Posterior vena cava (tissue), 2 donors: Measurements from ENCODE around the gene RNF135. TPM values are rescaled to one million over a fixed set of nuclear protein-coding genes. Genes with fewer than 3 reads are reported as not detected.
"Not testable (repeated sequence)": the region's sequence is repeated elsewhere in the genome, so short reads cannot be mapped to it uniquely, and the experiment has no call there.

Experiments
- DNase-seq: peaks from one replicate; pipeline ENCODE4 v3.0.0-alpha.2; 2020; ENCODE audit warnings: low spot score
- intact Hi-C, 2 donors: fragments of 100-400 bp; cut with DNase I; formaldehyde crosslinking; loops; one replicate each; pipeline versions ENCODE4 v1.14.1 to v1.14.2; 2022 to 2023
- long read RNA-seq, 2 donors: library from polyadenylated mRNA; unstranded; transcript quantifications; one replicate each; pipeline ENCODE4 v2.0.0, GENCODE V29; 2020 to 2021
- total RNA-seq, 2 donors: library from RNA; stranded (reverse); fragmentation: NEBNext Ultra II Directional; extraction: Animal tissue kit (Norgen Biotek cat#: 25700); gene quantifications; one replicate each; pipeline ENCODE4 v1.2.1, GENCODE V29; 2021
- donor health status: DM: yes; HTN: yes; CAD: no.
- donor health status: DM: yes; HTN: yes; CAD: no.

RNF135 gene, protein sequence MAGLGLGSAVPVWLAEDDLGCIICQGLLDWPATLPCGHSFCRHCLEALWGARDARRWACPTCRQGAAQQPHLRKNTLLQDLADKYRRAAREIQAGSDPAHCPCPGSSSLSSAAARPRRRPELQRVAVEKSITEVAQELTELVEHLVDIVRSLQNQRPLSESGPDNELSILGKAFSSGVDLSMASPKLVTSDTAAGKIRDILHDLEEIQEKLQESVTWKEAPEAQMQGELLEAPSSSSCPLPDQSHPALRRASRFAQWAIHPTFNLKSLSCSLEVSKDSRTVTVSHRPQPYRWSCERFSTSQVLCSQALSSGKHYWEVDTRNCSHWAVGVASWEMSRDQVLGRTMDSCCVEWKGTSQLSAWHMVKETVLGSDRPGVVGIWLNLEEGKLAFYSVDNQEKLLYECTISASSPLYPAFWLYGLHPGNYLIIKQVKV
- total RNA-seq = 10 to 100 TPM; 16.7 to 23.6 TPM
- long read RNA-seq, donor 1, transcript RNF135-202 (5 exons, 2,892 nt) = major isoform, 10 of 16 reads
- long read RNA-seq, donor 1, partial matches to known transcripts = 2 of 16 reads
- long read RNA-seq, donor 1, other reads (novel, unspliced or antisense) = 1 of 16 reads
- long read RNA-seq, donor 2, transcript RNF135-205 (6 exons, 2,098 nt) = minor isoform, 10 of 93 reads
- long read RNA-seq, donor 2, transcript RNF135-202 (5 exons, 2,892 nt) = major isoform, 44 of 93 reads
- long read RNA-seq, donor 2, transcript RNF135-201 (4 exons, 1,905 nt) = minor isoform, 24 of 93 reads
- long read RNA-seq, donor 2, partial matches to known transcripts = 1 of 93 reads
- long read RNA-seq, donor 2, other reads (novel, unspliced or antisense) = 14 of 93 reads

DNA sequence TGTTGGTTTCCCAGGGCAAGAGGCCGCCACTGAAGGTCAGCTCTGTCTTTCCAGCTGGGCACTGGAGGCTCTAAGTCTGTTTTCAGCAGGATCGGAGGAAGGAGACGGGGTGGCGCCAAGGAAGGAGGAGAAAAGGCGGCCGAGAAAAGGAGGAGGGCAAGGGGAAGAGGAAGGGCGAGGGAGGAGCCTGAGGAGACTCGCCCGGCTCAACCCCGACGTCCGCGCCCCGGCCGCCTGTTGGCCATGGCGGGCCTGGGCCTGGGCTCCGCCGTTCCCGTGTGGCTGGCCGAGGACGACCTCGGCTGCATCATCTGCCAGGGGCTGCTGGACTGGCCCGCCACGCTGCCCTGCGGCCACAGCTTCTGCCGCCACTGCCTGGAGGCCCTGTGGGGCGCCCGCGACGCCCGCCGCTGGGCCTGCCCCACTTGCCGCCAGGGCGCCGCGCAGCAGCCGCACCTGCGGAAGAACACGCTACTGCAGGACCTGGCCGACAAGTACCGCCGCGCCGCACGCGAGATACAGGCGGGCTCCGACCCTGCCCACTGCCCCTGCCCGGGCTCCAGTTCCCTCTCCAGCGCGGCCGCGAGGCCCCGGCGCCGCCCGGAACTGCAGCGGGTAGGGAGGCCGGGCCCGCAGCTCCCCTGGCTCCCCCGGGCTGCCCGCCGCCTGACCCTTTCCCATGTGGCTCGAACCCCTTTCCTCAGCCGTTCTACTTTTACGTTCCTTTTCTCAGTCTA lies at the start of gene RNF135:
Gene RNF135 (plus strand): TSS at position 209 of the 737 bp plus-strand sequence. CDS start 35 bp downstream, at position 244.
- peak; percentile 94 for DNase-seq
- intact Hi-C loops = no loop called here

DNA sequence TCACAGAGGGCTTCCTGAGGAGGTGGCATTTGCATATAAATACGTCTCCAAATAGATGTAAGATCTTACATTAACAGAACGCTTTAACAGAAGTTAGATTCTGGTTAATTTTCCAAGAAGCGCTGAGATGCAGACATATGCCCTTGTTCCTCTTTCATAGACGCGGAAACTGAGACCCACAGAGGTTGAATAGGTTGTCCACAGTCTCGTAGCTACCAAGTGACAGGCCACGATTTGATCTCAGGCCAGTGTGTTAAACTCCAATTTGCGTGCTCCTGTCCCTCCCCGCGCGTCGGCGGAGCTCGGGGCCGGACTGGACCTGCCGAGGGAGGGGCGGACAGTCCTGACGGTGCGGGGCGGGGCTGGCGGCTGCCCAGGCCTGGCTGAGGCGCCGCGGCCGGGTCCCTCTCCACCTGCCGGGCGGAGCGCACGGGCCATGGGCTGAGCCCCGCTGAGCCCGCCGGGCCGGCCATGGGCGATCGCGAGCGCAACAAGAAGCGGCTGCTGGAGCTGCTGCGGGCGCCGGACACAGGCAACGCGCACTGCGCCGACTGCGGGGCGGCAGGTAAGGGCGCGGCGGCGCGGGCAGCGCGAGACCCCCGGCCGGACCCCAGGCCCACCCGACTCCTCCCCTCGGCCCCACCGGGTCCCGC lies 49.2 kb upstream of the RNF135 start, which contains the start of gene ADAP2:
Gene ADAP2 (plus strand): TSS at position 402 of the 653 bp plus-strand sequence. CDS start 70 bp downstream, at position 472.
- intact Hi-C loops = no loop called here
- DNase-seq = peak; percentile 88

DNA sequence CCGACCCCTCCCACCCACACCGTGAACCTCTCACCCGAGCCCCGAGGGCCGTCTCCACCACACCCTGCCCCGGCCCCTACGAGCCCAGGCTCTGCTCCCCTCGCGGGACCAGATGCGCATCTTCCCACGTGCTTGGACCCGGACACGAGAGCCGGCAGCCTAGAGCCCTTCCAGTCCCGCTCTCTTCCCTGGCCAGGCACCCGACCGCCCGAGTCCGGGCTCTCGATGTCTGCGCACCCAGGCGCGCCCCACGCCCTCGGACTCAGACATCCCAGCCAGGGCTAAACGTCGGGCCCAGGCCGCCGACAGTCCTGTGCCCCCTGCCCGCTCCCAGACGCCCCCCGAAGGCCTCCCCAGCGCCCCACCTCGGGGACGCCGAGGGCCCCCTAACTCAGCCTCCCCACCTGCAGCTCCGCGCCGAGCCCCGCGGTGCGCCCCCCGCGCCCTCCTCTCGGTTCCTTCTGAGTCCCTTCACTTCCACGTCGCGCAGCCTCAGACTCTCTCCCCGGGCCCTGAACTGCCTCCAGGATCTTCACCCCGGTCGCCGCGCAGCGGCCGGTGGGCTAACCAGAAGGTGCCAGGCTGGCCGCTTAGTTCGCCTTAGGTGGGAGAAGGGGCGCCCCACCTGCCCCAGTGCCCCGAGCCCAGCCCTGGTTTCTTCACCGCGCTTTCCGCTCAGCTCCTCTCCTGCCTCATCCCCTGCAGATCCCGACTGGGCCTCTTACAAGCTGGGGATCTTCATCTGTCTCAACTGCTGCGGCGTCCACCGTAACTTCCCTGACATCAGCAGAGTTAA lies 48.4 kb upstream of the RNF135 start:
- peak; percentile 83 for DNase-seq
- intact Hi-C loops = no loop called here

DNA sequence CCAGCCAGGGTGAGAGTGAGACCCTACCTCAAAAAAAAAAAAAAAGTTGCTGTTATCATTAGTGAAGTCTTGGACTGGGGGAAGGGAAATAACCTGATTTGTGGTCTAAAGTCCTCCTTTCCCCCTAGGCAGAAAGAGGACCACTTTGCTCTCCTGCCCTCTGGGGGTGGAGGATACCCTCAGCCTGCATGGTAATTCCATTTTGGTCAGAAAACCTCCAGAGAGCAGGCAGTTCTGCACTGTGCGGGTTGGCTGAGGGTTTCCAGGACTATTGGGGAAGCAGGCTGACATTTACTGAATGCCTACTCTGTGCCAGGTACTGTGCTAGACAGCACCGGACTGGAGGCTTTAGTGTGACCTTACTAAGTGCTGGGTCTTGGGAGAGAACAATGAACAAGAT lies 46.5 kb upstream of the RNF135 start:
- no peak for DNase-seq
- intact Hi-C loops = no loop called here

DNA sequence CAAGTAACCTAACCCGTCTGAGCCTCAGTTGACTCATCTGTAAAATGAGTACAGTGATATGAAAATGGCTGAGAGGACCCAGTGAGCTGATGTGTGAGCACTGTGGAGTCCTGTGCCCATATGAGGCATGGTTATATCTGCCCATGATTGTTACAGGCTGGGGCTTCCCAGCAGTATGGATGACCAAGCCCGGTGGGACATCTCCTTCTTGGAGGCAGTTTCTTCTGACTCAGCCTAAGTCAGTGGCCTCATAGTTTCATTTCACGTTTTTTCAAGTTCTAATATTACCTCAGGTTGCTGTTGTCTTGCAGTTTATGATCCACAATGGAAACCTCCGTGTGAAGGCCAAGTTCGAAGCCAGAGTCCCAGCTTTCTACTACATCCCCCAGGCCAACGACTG lies 44.3 kb upstream of the RNF135 start:
- no peak for DNase-seq
- intact Hi-C loops = no loop called here

DNA sequence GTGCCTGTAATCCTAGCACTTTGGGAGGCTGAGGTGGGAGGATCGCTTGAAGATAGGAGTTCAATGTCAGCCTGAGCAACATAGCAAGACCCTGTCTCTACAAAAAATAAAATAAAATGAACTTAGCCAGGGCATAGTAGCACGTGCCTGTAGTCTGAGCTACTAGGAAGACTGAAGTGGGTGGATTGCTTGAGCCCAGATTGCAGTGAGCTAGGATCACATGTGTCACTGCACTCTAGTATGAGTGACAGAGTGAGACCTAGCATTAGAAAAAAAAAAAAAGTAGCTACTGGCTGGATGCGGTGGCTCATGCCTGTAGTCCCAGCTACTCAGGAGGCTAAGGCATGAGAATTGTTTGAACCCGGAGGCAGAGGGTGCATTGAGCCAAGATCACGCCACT lies 43.1 kb upstream of the RNF135 start:
- no peak for DNase-seq
- intact Hi-C loops = no loop called here

DNA sequence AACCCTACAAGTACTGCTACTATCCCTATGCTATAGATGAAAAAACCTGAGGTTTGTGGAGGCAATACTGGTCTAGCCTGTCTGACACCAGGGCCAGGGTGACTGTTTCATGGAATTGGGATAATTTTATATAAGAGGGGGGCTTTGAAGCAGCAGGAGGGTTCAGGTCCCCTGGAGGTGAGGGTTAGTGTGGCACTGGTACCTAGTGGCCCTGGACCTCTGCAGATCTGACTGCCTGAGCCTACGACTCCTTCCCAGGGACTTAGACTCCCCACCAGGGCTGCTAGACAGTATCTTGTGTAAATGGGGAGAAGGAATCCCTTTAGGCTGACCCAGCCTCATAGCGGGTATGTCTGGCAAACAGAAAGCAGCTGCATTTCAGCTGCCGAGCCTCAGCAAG lies 42.3 kb upstream of the RNF135 start:
- no peak for DNase-seq
- intact Hi-C loops = no loop called here

DNA sequence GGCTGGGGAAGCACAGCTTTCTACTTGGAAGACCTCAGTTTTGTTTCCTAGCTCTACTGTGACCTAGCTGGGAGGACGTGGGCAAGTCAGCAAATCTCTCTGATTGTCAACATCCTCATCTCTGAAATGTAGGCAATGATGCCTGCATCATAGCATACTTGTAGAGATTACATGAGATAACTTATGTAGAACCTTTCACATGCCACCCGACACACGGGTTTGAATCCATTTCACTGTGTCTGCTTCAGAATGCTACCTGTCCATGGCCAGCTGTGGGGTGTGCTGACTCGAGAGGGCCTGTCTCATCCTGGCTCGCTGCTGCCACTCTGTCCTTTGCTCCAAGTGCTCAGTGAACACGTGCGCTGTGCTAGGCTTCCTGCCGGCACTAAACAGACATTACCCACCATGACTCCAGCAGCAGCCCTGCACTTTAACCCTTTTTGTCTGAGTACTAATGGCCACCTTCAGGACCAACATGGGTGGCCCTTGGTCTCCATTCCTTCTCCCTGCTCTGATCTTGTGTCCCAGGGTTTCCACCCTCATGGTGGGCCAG lies 41.7 kb upstream of the RNF135 start:
- no peak for DNase-seq
- intact Hi-C loops = no loop called here

DNA sequence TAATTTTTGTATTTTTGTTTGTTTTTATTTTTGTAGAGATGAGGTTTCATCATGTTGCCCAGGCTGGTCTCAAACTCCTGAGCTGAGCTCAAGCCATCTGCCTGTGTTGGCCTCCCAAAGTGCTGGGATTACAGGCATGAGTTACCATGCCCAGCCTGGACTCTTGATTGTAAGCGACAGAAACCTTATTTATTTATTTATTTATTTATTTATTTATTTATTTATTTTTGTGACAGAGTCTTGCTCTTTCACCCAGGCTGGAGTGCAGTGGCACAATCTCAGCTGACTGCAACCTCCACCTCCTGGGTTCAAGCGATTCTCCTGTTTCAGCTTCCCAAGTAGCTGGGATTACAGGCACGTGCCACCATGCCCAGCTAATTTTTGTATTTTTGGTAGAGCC lies 41.0 kb upstream of the RNF135 start:
- intact Hi-C loops, DNase-seq: not testable (repeated sequence)

DNA sequence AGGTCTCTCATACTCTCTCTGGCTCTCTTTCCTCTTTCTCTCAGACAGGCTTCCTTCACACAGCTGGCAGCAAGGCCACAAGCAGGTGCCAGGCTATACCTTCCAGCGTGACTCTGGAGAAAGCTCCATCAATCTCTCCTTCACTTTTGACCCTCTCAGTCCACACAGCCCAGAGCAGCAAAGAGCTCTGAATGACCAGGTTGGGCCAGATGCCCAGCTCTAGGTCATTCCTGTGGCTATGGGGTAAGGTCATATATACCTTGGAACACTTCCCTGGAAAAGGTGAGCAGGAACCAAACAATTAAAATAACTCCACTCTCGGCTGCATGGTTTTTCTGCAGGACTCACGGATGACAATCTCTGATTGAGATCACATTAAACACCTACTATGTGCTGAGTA lies 40.3 kb upstream of the RNF135 start:
- DNase-seq = peak; percentile 49
- intact Hi-C loops = no loop called here

DNA sequence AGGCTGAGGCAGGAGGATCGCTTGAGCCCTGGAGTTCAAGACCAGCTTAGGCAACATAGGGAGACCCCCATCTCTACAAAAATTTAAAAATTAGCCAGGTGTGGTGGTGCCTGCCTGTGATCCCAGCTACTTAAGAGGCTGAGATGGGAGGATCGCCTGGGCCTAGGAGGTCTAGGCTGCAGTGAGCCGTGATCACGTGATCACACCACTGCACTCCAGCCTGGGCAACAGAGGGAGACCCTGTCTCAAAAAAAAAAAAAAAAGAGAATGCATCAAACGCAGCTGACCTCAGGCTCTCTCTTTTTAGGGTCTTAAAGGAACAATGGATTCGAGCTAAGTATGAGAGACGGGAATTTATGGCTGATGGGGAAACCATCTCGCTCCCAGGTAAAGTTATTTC lies 39.3 kb upstream of the RNF135 start:
- intact Hi-C loops = not testable (repeated sequence)
- peak; percentile 37 for DNase-seq

DNA sequence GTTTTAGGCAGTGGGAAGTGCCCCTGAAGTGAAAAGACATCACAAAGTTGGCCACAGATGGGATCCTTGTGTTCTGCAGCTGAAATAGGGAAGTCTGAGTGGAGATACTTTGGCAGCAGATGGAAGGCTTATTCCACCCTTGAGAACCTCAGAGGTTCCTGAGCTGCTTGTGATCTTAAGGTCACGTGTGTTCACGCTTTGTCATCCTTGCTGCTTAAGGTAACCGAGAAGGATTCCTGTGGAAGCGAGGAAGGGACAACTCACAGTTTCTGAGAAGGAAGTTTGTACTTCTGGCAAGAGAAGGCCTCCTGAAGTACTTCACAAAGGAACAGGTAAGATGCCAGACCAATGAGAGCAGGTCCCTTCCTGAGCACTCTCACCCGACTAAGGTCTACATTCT lies 36.9 kb upstream of the RNF135 start:
- intact Hi-C loops = no loop called here
- DNase-seq = peak; percentile 0

DNA sequence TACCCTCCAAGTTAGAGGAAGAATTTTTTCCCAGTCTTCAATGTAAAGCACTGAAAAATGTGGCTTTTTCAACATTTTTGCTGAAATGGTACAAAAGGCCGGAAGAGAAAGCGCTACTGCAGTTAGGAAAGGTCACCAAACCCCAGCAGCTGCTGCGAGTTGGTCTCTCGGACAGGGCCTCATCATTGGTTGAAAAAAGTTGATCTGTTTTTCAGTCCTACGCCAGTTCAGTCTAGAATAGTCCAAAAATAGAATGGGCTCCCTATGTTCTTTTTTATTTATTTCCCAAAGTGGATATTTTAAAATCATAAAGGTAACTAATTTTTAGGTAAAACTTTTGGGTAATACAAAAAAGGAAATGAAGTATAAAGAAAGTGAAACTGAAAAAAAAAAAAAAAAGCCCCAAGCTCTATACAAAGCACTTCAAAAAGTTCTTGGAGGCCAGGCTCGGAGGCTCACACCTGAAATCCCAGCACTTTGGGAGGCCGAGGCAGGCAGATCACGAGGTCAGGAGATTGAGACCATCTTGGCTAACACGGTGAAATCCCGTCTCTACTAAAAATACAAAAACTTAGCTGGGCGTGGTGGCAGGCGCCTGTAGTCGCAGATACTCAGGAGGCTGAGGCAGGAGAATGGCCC lies 31.7 kb upstream of the RNF135 start:
- DNase-seq = peak; percentile 15
- intact Hi-C loops = loop anchor here in 1 of 2 donors (1.0 kb wide), 1 partner anchor 36 kb away; no protein-coding TSS in a partner anchor

DNA sequence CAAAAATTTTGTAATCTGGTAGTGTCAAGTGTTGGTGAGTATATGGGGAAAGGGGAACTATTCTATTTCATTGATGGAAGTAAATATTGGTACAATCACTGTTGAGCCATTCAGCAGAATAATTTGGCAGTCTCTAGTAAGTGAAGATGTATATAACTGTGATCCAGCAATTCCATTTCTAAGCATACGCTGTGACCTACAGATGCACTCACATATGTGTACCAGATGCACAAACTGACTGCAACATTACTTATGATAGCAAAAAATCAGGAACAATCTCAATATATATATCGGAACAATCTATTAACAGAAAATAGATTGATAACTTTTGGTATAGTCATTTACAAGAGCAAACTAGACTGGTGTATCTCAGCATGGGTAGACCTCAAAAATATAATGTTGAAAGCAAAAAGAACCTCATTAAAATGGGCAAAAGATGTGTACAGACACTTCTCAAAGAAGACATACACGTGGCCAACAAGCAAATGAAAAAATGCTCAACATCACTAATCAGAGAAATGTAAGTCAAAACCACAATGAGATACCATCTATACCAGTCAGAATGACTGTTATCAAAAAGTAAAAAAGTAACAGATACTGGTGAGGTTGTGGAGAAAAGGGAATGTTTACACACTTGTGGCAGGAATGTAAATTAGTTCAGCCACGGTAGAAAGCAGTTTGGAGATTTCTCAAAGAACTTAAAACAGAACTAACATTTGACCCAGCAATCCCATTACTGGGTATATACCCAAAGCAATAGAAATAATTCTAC lies 28.3 kb upstream of the RNF135 start:
- intact Hi-C loops = no loop called here
- no peak for DNase-seq

DNA sequence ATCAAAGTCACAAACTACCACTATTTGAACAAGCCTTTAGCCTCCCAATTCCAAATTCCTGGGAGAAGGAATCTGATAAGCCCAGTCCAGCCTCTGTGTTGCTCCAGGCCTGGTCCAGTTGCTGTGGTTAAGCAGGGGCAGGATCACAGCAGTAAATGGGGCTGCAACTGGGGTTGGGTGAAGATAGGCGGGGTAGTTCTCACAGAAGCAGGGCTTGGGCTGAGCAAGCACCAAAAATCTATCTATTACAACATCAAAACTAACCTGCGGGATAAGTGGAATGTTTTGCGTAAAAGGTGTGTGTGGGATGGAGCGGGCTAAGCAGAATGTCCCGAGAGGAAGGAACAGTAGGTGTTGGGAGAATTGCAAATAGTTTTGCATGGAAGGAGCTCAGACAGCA lies 23.0 kb upstream of the RNF135 start:
- DNase-seq = no peak
- intact Hi-C loops = no loop called here

DNA sequence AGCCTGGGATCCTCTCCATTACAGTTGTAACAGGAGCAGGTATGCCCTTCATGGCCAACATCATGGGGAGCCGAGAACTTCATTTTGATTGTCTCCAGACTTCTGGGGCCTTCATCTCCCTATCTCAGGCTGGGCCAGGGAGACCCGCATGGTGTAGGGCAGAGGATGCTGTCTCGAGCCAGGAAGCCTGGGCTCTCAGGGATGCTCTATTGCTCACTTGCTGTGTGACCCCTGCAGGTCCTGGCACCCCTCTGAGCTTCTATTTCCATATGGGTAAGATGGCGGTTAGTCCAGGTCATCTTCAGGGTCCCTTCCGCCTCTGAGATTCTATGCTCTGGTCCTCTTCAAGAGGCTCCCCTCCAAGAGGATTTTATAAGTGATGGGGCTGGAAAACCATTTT lies 20.6 kb upstream of the RNF135 start:
- intact Hi-C loops = no loop called here

More for the DNA sequence above, 20.6 kb upstream of the RNF135 start:
- DNase-seq = no peak
